KMS-11 (cell line): ENCODE measurements around the gene BCAT1.

Experiments
- H2AFZ ChIP-seq: fragments of 200-600 bp; sonication (generic); 2 replicates; pipeline ENCODE4 v1.6.1; 2016; ENCODE audit warnings: antibody characterized with exemption, mixed run types, low read depth
- H3K27ac ChIP-seq: fragments of 200-600 bp; sonication (generic); 2 replicates; pipeline ENCODE4 v1.6.1; 2016; ENCODE audit warnings: mild to moderate bottlenecking, mixed run types
- H3K27me3 ChIP-seq: fragments of 200-600 bp; sonication (generic); 2 replicates; pipeline ENCODE4 v1.6.1; 2017; ENCODE audit warnings: mild to moderate bottlenecking, low read depth, mixed run types, moderate library complexity; ENCODE audit not compliant: insufficient read depth
- H3K36me3 ChIP-seq: fragments of 200-600 bp; sonication (generic); 2 replicates; pipeline ENCODE4 v1.6.1; 2017; ENCODE audit warnings: mild to moderate bottlenecking, mixed run types; ENCODE audit not compliant: insufficient read depth
- H3K4me1 ChIP-seq: fragments of 200-600 bp; sonication (generic); 2 replicates; pipeline ENCODE4 v1.6.1; 2016; ENCODE audit warnings: mild to moderate bottlenecking, low read depth, mixed run types; ENCODE audit not compliant: poor library complexity, severe bottlenecking
- H3K4me2 ChIP-seq: fragments of 200-600 bp; sonication (generic); 2 replicates; pipeline ENCODE4 v1.7.0; 2016; ENCODE audit warnings: mild to moderate bottlenecking, mixed run types
- H3K4me3 ChIP-seq: fragments of 200-600 bp; sonication (generic); IDR thresholded peaks from 2 replicates; pipeline ENCODE4 v1.6.1; 2017; ENCODE audit warnings: low read depth, low read length, mixed read lengths; ENCODE audit not compliant: insufficient read depth
- H3K79me2 ChIP-seq: fragments of 200-600 bp; sonication (generic); 2 replicates; pipeline ENCODE4 v1.6.1; 2016; ENCODE audit warnings: low read depth, mixed run types; ENCODE audit not compliant: insufficient read depth
- H3K9ac ChIP-seq: fragments of 200-600 bp; sonication (generic); 2 replicates; pipeline ENCODE4 v1.6.1; 2016; ENCODE audit warnings: mild to moderate bottlenecking, mixed run types
- H4K20me1 ChIP-seq: fragments of 200-600 bp; sonication (generic); 2 replicates; pipeline ENCODE4 v1.6.1; 2016; ENCODE audit warnings: mild to moderate bottlenecking, mixed run types; ENCODE audit not compliant: insufficient read depth
- CTCF ChIP-seq: fragments of 200-600 bp; sonication (generic); conservative IDR thresholded peaks from 2 replicates; pipeline ENCODE4 v1.6.1; 2017; ENCODE audit warnings: low read depth, mild to moderate bottlenecking, antibody characterized with exemption, low read length, moderate library complexity, mixed read lengths

The BCAT1 gene

DNA sequence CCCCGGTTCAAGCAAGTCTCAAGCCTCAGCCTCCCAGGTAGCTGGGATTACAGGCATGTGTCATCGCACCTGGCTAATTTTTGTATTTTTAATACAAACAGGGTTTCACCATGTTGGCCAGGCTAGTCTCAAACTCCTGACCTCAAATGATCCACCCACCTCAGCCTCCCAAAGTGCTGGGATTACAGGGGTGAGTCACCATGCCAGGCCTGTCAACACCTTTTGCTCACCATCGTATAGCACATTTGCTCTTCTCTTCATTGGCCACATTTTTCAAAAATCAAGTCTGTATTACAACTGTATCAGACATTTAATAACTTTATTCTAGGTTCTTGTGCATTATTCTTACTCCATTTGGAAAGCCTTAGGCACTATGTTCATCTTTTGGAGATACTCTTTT is 50.3 kb downstream of the BCAT1 start:
- no peak for TF ChIP-seq CTCF
- Histone ChIP-seq H3K79me2 (no peaks in the 10 kb centered on the region), H3K9ac (no peak overlapping the region), H4K20me1 (no peaks in the 10 kb centered on the region), H3K4me3 (no peak overlapping the region), H3K4me2 (no peak overlapping the region), H3K36me3 (no peaks in the 10 kb centered on the region), H3K4me1 (no peaks in the 10 kb centered on the region), H3K27ac (no peak overlapping the region), H3K27me3 (no peaks in the 10 kb centered on the region), H2AFZ (no peak overlapping the region)

DNA sequence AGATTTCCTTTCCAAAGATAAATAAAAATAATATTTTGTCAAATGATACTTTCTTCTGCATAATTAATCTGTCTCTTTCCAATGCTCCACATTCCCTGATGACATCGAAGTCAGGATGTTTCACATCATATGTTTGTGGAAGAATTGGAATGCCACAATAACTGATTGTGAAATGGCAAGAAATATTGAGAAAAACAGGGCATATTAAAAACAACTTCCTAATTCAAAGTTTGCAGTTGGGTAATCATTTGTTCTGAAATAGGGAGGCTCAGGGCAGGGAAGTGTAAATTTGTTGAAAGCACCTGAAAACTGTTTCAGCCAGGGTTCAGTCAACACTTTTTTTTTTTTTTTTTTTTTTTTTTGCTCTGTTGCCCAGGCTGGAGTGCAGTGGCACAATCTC is 50.7 kb downstream of the BCAT1 start:
- H3K27me3 ChIP-seq = no peaks in the 10 kb centered on the region
- H3K79me2 ChIP-seq = no peaks in the 10 kb centered on the region
- H3K4me2 ChIP-seq = no peak overlapping the region
- H4K20me1 ChIP-seq = no peaks in the 10 kb centered on the region
- H2AFZ ChIP-seq = no peak overlapping the region
- H3K4me3 ChIP-seq = no peak overlapping the region
- no peak overlapping the region for H3K27ac ChIP-seq
- TF ChIP-seq CTCF = no peak
- H3K36me3 ChIP-seq = no peaks in the 10 kb centered on the region
- no peaks in the 10 kb centered on the region for H3K4me1 ChIP-seq
- no peak overlapping the region for H3K9ac ChIP-seq

- TF ChIP-seq CTCF = no peak
Observed at GRCh38 chr12:24896171-24896570, 52.7 kb downstream of the BCAT1 start.

GRCh38 chr12:24895612-24896011 is 53.3 kb downstream of the BCAT1 start:
- no peaks in the 10 kb centered on the region for H3K36me3 ChIP-seq
- H2AFZ ChIP-seq = no peak overlapping the region

More at GRCh38 chr12:24896171-24896570, 52.7 kb downstream of the BCAT1 start:
- H3K4me1 ChIP-seq = no peaks in the 10 kb centered on the region
- H3K79me2 ChIP-seq = no peaks in the 10 kb centered on the region
- no peak overlapping the region for H2AFZ ChIP-seq
- no peak overlapping the region for H3K4me3 ChIP-seq
- no peaks in the 10 kb centered on the region for H3K36me3 ChIP-seq
- H3K27me3 ChIP-seq = no peaks in the 10 kb centered on the region
- no peak overlapping the region for H3K4me2 ChIP-seq
- no peak overlapping the region for H3K9ac ChIP-seq
- no peak overlapping the region for H3K27ac ChIP-seq
- no peaks in the 10 kb centered on the region for H4K20me1 ChIP-seq

More at GRCh38 chr12:24895612-24896011, 53.3 kb downstream of the BCAT1 start:
- no peak for TF ChIP-seq CTCF
- no peaks in the 10 kb centered on the region for H3K4me1 ChIP-seq
- no peaks in the 10 kb centered on the region for H3K79me2 ChIP-seq
- H3K4me3 ChIP-seq = no peak overlapping the region
- no peaks in the 10 kb centered on the region for H3K27me3 ChIP-seq
- no peaks in the 10 kb centered on the region for H4K20me1 ChIP-seq
- no peak overlapping the region for H3K27ac ChIP-seq
- no peak overlapping the region for H3K4me2 ChIP-seq
- H3K9ac ChIP-seq = no peak overlapping the region
